Trophoblast cell (in vitro differentiated cells and primary cell): ENCODE results near the gene AKTIP.
"Not testable (repeated sequence)": the region's sequence is repeated elsewhere in the genome, so short reads cannot be mapped to it uniquely, and the experiment has no call there.

Experiments used
- DNase-seq, 2 donors: peaks; one replicate each; pipeline ENCODE4 v3.0.0-alpha.2; 2016
- H2AFZ ChIP-seq: 2 replicates; pipeline ENCODE4 v1.6.1; 2013; ENCODE audit warnings: low read length, moderate library complexity, mild to moderate bottlenecking; ENCODE audit not compliant: insufficient read depth, poor library complexity
- H2AK5ac ChIP-seq: 2 replicates; pipeline ENCODE4 v1.6.1; 2013; ENCODE audit warnings: mild to moderate bottlenecking, low read length
- H2BK120ac ChIP-seq: 2 replicates; pipeline ENCODE4 v1.6.1; 2013; ENCODE audit warnings: low read length, mild to moderate bottlenecking, moderate library complexity; ENCODE audit not compliant: insufficient read depth, poor library complexity
- H2BK12ac ChIP-seq: 2 replicates; pipeline ENCODE4 v1.6.1; 2013; ENCODE audit warnings: mild to moderate bottlenecking, low read length, moderate library complexity
- H2BK5ac ChIP-seq: 2 replicates; pipeline ENCODE4 v1.6.1; 2013; ENCODE audit warnings: low read length, low read depth, moderate library complexity, mild to moderate bottlenecking; ENCODE audit not compliant: poor library complexity
- H3K14ac ChIP-seq: 2 replicates; pipeline ENCODE4 v1.6.1; 2013; ENCODE audit warnings: mild to moderate bottlenecking, low read length
- H3K18ac ChIP-seq: 2 replicates; pipeline ENCODE4 v1.6.1; 2013; ENCODE audit warnings: mild to moderate bottlenecking, low read length
- H3K23ac ChIP-seq: 2 replicates; pipeline ENCODE4 v1.6.1; 2013; ENCODE audit warnings: low read length
- H3K27ac ChIP-seq: 2 replicates; pipeline ENCODE4 v1.5.1; 2013; ENCODE audit warnings: low read depth, mild to moderate bottlenecking, inconsistent platforms, low read length, moderate library complexity
- H3K27me3 ChIP-seq: 2 replicates; pipeline ENCODE4 v1.6.1; 2013; ENCODE audit warnings: inconsistent platforms, mild to moderate bottlenecking, low read length, moderate library complexity; ENCODE audit not compliant: insufficient read depth
- H3K36me3 ChIP-seq, 2 experiments: 1 replicate in 1 of 2; 2 replicates in 1 of 2; pipeline ENCODE4 v1.6.1; 2013; ENCODE audit warnings: low read length in 2 of 2, mild to moderate bottlenecking in 2 of 2, moderate library complexity in 1 of 2; ENCODE audit not compliant: insufficient read depth in 2 of 2, control insufficient read depth in 1 of 2
- H3K4ac ChIP-seq: 2 replicates; pipeline ENCODE4 v1.6.1; 2013; ENCODE audit warnings: low read depth, mild to moderate bottlenecking, low read length, moderate library complexity
- H3K4me1 ChIP-seq, 2 experiments: 1 replicate in 1 of 2; 2 replicates in 1 of 2; pipeline ENCODE4 v1.6.1; 2013; ENCODE audit warnings: low read length in 2 of 2, mild to moderate bottlenecking in 2 of 2, moderate library complexity in 1 of 2; ENCODE audit not compliant: insufficient read depth in 2 of 2, control insufficient read depth in 1 of 2
- H3K4me2 ChIP-seq: 2 replicates; pipeline ENCODE4 v1.6.1; 2013; ENCODE audit warnings: inconsistent platforms, mild to moderate bottlenecking, low read length, moderate library complexity
- H3K4me3 ChIP-seq: 2 replicates; pipeline ENCODE4 v1.5.1; 2013; ENCODE audit warnings: mild to moderate bottlenecking, low read depth, low read length, inconsistent platforms
- H3K79me1 ChIP-seq: one replicate; pipeline ENCODE4 v1.6.1; 2013; ENCODE audit warnings: low read length
- H3K79me2 ChIP-seq: 2 replicates; pipeline ENCODE4 v1.6.1; 2013; ENCODE audit warnings: low read length, mild to moderate bottlenecking; ENCODE audit not compliant: control insufficient read depth, insufficient read depth, poor library complexity
- H3K9ac ChIP-seq: 2 replicates; pipeline ENCODE4 v1.6.1; 2013; ENCODE audit warnings: mild to moderate bottlenecking, low read length
- H3K9me3 ChIP-seq: 2 replicates; pipeline ENCODE4 v1.6.1; 2013; ENCODE audit warnings: low read depth, mild to moderate bottlenecking, control low read depth, inconsistent platforms, low read length; ENCODE audit not compliant: insufficient read depth
- H4K12ac ChIP-seq: 2 replicates; pipeline ENCODE4 v1.6.1; 2013; ENCODE audit warnings: low read depth, mild to moderate bottlenecking, low read length, moderate library complexity
- H4K8ac ChIP-seq: 2 replicates; pipeline ENCODE4 v1.6.1; 2013; ENCODE audit warnings: low read depth, mild to moderate bottlenecking, low read length, moderate library complexity
- H4K91ac ChIP-seq: one replicate; pipeline ENCODE4 v1.6.1; 2013; ENCODE audit warnings: low read depth, mild to moderate bottlenecking, low read length, moderate library complexity
- WGBS: extraction: QIAGEN DNeasy Blood & Tissue Kit; methylation state at CpG from one replicate; pipeline ENCODE4 v1.1.7; 2013; ENCODE audit warnings: missing lambda C conversion rate; ENCODE audit not compliant: insufficient read length, insufficient coverage; ENCODE audit errors: extremely low coverage; 5-methylcytosine and 5-hydroxymethylcytosine counted together

AKTIP gene

DNA sequence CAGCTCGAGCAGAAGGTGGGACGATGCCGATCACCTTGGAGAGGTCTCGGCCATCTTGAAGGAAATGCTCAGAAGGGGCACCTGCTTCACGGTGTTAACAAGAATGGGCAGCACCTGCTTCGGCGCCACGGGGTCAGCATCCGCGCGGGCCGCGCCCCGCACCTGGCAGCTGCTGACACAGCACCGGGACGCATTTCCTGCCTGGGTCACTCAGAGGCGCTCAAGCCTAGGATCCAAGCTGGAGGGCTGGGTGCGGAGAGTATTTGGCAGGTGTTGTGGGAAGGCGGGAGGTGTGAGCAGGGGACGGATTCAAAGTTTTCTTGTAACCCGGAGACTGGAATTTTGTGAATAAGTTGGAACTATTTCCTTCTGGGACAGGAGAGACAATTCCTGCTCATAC, 39.3 kb upstream of the AKTIP start:
- H3K9me3 ChIP-seq, result peaks cover 2% of the 10 kb centered on the region
- H2BK5ac ChIP-seq, result no peak overlapping the region
- H3K4ac ChIP-seq, result no peak overlapping the region
- no peak overlapping the region for H2BK120ac ChIP-seq
- no peaks in the 10 kb centered on the region for H3K36me3 ChIP-seq
- no peak overlapping the region for H2AFZ ChIP-seq
- H4K8ac ChIP-seq, result no peak overlapping the region
- no peak overlapping the region for H2AK5ac ChIP-seq
- DNase-seq, result no peak
- no peak overlapping the region for H4K91ac ChIP-seq
- no peak overlapping the region for H2BK12ac ChIP-seq
- no peaks in the 10 kb centered on the region for H3K79me2 ChIP-seq
- WGBS, result no CpG with 5 or more reads among the region's 21 CpGs
- H3K14ac ChIP-seq, result no peak overlapping the region
- H3K27ac ChIP-seq, result no peak overlapping the region
- no peak overlapping the region for H4K12ac ChIP-seq
- no peaks in the 10 kb centered on the region for H3K27me3 ChIP-seq
- no peak overlapping the region for H3K4me2 ChIP-seq
- no peaks in the 10 kb centered on the region for H3K4me1 ChIP-seq
- no peak overlapping the region for H3K18ac ChIP-seq
- H3K4me3 ChIP-seq, result no peak overlapping the region
- H3K79me1 ChIP-seq, result no peaks in the 10 kb centered on the region
- H3K23ac ChIP-seq, result no peak overlapping the region
- no peak overlapping the region for H3K9ac ChIP-seq

- H3K4me2 ChIP-seq, result no peak overlapping the region
- no peak overlapping the region for H3K27ac ChIP-seq
- no CpG with 5 or more reads among the region's 9 CpGs for WGBS
- H3K79me1 ChIP-seq, result no peaks in the 10 kb centered on the region
- no peak overlapping the region for H4K8ac ChIP-seq
- H2BK12ac ChIP-seq, result no peak overlapping the region
- no peaks in the 10 kb centered on the region for H3K27me3 ChIP-seq
- no peak overlapping the region for H2BK120ac ChIP-seq
- H4K12ac ChIP-seq, result no peak overlapping the region
- H2AK5ac ChIP-seq, result no peak overlapping the region
- H4K91ac ChIP-seq, result no peak overlapping the region
- H3K79me2 ChIP-seq, result no peaks in the 10 kb centered on the region
- no peak overlapping the region for H2AFZ ChIP-seq
- H3K9me3 ChIP-seq, result peaks cover 2% of the 10 kb centered on the region
- no peak overlapping the region for H3K18ac ChIP-seq
- no peak overlapping the region for H3K23ac ChIP-seq
- H3K4ac ChIP-seq, result no peak overlapping the region
- no peak for DNase-seq
- no peak overlapping the region for H3K4me3 ChIP-seq
- no peaks in the 10 kb centered on the region for H3K4me1 ChIP-seq
- H2BK5ac ChIP-seq, result no peak overlapping the region
- H3K9ac ChIP-seq, result no peak overlapping the region
- no peaks in the 10 kb centered on the region for H3K36me3 ChIP-seq
- H3K14ac ChIP-seq, result no peak overlapping the region
Measured at GRCh38 chr16:53541326-53541725, 38.3 kb upstream of the AKTIP start.

DNA sequence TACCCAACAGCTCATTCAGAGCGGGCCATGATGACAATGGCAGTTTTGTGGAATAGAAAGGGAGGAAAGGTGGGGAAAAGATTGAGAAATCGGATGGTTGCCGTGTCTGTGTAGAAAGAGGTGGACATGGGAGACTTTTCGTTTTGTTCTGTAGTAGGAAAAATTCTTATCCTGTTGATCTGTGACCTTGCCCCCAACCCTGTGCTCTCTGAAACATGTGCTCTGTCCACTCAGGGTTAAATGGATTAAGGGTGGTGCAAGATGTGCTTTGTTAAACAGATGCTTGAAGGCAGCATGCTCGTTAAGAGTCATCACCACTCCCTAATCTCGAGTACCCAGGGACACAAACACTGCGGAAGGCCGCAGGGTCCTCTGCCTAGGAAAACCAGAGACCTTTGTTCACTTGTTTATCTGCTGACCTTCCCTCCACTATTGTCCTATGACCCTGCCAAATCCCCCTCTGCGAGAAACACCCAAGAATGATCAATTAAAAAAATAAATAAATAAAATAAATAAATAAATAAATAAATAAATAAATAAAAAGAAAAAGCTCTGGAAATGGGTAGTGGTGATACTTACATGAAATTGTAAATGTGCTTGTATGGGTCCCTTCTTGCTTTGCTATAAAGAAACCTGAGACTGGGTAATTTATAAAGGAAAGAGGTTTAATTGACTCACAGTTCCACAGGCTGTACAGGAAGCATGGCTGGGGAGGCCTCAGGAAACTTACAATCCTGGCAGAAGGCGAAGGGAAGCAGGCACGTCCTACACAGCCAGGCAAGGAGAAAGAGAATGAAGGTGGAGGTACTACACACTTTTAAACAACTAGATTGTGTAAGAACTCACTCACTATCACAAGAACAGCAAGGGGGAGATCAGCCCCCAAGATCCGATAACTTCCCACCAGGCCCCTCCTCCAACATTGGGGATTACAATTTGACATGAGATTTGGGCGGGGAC, 37.0 kb upstream of the AKTIP start:
- DNase-seq, H3K14ac ChIP-seq, H3K9me3 ChIP-seq, H2BK12ac ChIP-seq, H3K4me3 ChIP-seq, H2AK5ac ChIP-seq, H3K4ac ChIP-seq, H4K91ac ChIP-seq, H3K27ac ChIP-seq, H3K23ac ChIP-seq, H4K8ac ChIP-seq, H3K36me3 ChIP-seq, H4K12ac ChIP-seq, H3K27me3 ChIP-seq, H3K18ac ChIP-seq, H3K79me1 ChIP-seq, H3K9ac ChIP-seq, H3K4me1 ChIP-seq, H2AFZ ChIP-seq, H3K79me2 ChIP-seq, H2BK120ac ChIP-seq, H3K4me2 ChIP-seq, H2BK5ac ChIP-seq: not testable (repeated sequence)
- WGBS, result no CpG with 5 or more reads among the region's 13 CpGs

- not testable (repeated sequence) for H2BK120ac ChIP-seq, H3K4ac ChIP-seq
- WGBS, result no CpG with 5 or more reads among the region's 27 CpGs
Measured at GRCh38 chr16:53539346-53539745, 36.3 kb upstream of the AKTIP start.

More at GRCh38 chr16:53539346-53539745, 36.3 kb upstream of the AKTIP start:
- not testable (repeated sequence) for H3K79me2 ChIP-seq, H2AFZ ChIP-seq, H4K8ac ChIP-seq, H2AK5ac ChIP-seq, H4K12ac ChIP-seq, H3K27me3 ChIP-seq, H3K79me1 ChIP-seq, DNase-seq, H3K18ac ChIP-seq, H2BK12ac ChIP-seq, H3K9ac ChIP-seq, H3K14ac ChIP-seq, H3K36me3 ChIP-seq, H3K4me2 ChIP-seq, H2BK5ac ChIP-seq, H3K23ac ChIP-seq, H4K91ac ChIP-seq, H3K27ac ChIP-seq, H3K4me1 ChIP-seq, H3K4me3 ChIP-seq, H3K9me3 ChIP-seq
